Suprapubic skin (tissue), 4 donors: ENCODE measurements around the gene FAM136A. TPM values are rescaled to one million over a fixed set of nuclear protein-coding genes. Genes with fewer than 3 reads are reported as not detected.
"Not testable (repeated sequence)": the region's sequence is repeated elsewhere in the genome, so short reads cannot be mapped to it uniquely, and the experiment has no call there.

Experiments used
- DNase-seq, 2 donors: peaks; one replicate each; pipeline ENCODE4 v3.0.0-alpha.2; 2019; ENCODE audit warnings: low spot score in 2 of 2
- H3K27ac ChIP-seq: fragments of 200-600 bp; sonication (generic); one replicate; pipeline ENCODE4 v1.5.1; 2019
- H3K27me3 ChIP-seq: fragments of 200-600 bp; sonication (generic); one replicate; pipeline ENCODE4 v1.5.1; 2019
- H3K36me3 ChIP-seq: fragments of 200-600 bp; sonication (generic); one replicate; pipeline ENCODE4 v1.5.1; 2019
- H3K4me1 ChIP-seq: fragments of 200-600 bp; sonication (generic); one replicate; pipeline ENCODE4 v1.5.1; 2019
- H3K4me3 ChIP-seq: fragments of 200-600 bp; sonication (generic); one replicate; pipeline ENCODE4 v1.5.1; 2019; ENCODE audit warnings: mild to moderate bottlenecking
- H3K9me3 ChIP-seq: fragments of 200-600 bp; sonication (generic); one replicate; pipeline ENCODE4 v1.5.1; 2019
- CTCF ChIP-seq, 2 donors: fragments of 200-600 bp in 1 of 2; fragments of 450-650 bp in 1 of 2; sonication (generic) in 1 of 2; IDR thresholded peaks; one replicate each; pipeline ENCODE4 v1.5.1; 2016 to 2019; ENCODE audit warnings: antibody characterized with exemption in 2 of 2, mild to moderate bottlenecking in 1 of 2, moderate library complexity in 1 of 2
- EP300 ChIP-seq: sonication (generic); formaldehyde crosslinking; IDR thresholded peaks from one replicate; pipeline ENCODE4 v1.6.1; 2017; ENCODE audit warnings: antibody characterized with exemption
- POLR2A ChIP-seq, 2 donors: fragments of 450-650 bp; IDR thresholded peaks; one replicate each; pipeline ENCODE4 v1.6.1; 2017; ENCODE audit warnings: antibody characterized with exemption in 2 of 2, mild to moderate bottlenecking in 2 of 2, moderate library complexity in 2 of 2
- POLR2AphosphoS5 ChIP-seq, 3 donors: sonication (generic); formaldehyde crosslinking; IDR thresholded peaks; one replicate each; pipeline ENCODE4 v1.6.1; 2017; ENCODE audit warnings: antibody characterized with exemption in 3 of 3
- WGBS: methylation state at CpG from one replicate; pipeline ENCODE4 v1.1.5; 2018; 5-methylcytosine and 5-hydroxymethylcytosine counted together
- total RNA-seq, 4 donors: library from RNA; depleted of rRNA; stranded (reverse); fragments of >200 nt; gene quantifications; one replicate each; pipeline ENCODE4 v1.1.0, GENCODE V29; 2016

The FAM136A gene
- total RNA-seq, 4 donors from 2014 or later: 20.8 to 30.9 (median 26.4) TPM

- Histone ChIP-seq H3K4me1 (no peaks in the 10 kb centered on the region), H3K4me3 (no peak overlapping the region), H3K27me3 (no peaks in the 10 kb centered on the region), H3K36me3 (peaks cover 35% of the 10 kb centered on the region), H3K27ac (no peak overlapping the region), H3K9me3 (no peaks in the 10 kb centered on the region)
- TF ChIP-seq POLR2AphosphoS5 (IDR thresholded peaks at IDR 0.05) (no peak), EP300 (no peak), POLR2A (IDR thresholded peaks at IDR 0.05) (no peak), CTCF (IDR thresholded peaks at IDR 0.05) (no peak)
- DNase-seq: no peak
- WGBS: 44% methylated on average over 3 of the region's 3 CpGs
These were observed 31.5 kb downstream of the FAM136A start for GRCh38 chr2:70270323-70270722.

- not testable (repeated sequence) for H3K27me3 ChIP-seq, H3K4me1 ChIP-seq, H3K27ac ChIP-seq, H3K9me3 ChIP-seq, H3K4me3 ChIP-seq, DNase-seq
- H3K36me3 ChIP-seq: peaks cover 31% of the 10 kb centered on the region
- 89% methylated on average over 18 of the region's 18 CpGs for WGBS
These were observed 32.2 kb downstream of the FAM136A start for GRCh38 chr2:70269422-70270302.

GRCh38 chr2:70266925-70267324 lies 34.9 kb downstream of the FAM136A start:
- peaks cover 52% of the 10 kb centered on the region for H3K36me3 ChIP-seq
- H3K27me3 ChIP-seq, H3K27ac ChIP-seq, H3K4me1 ChIP-seq, H3K4me3 ChIP-seq, H3K9me3 ChIP-seq, DNase-seq: not testable (repeated sequence)
- 98% methylated on average over 22 of the region's 30 CpGs for WGBS

- H3K4me1 ChIP-seq: peaks cover 41% of the 10 kb centered on the region
- H3K27ac ChIP-seq: no peak overlapping the region
- DNase-seq: no peak
- H3K27me3 ChIP-seq: no peaks in the 10 kb centered on the region
- H3K4me3 ChIP-seq: no peak overlapping the region
- TF ChIP-seq POLR2AphosphoS5 (IDR thresholded peaks at IDR 0.05) (no peak), POLR2A (IDR thresholded peaks at IDR 0.05) (no peak), EP300 (no peak), CTCF (IDR thresholded peaks at IDR 0.05) (no peak)
- WGBS: 71% methylated on average over 1 of the region's 1 CpG
- H3K36me3 ChIP-seq: peaks cover 37% of the 10 kb centered on the region
- H3K9me3 ChIP-seq: no peaks in the 10 kb centered on the region
These were observed 40.4 kb downstream of the FAM136A start for GRCh38 chr2:70261501-70261900.

GRCh38 chr2:70258532-70258875 lies 43.4 kb downstream of the FAM136A start:
- peak; percentile 72 to 88 for DNase-seq
- Histone ChIP-seq H3K4me1 (peaks cover 41% of the 10 kb centered on the region), H3K36me3 (peaks cover 15% of the 10 kb centered on the region), H3K9me3 (no peaks in the 10 kb centered on the region), H3K27ac (peak overlapping the region; percentile 72), H3K4me3 (peak overlapping the region; percentile 55), H3K27me3 (no peaks in the 10 kb centered on the region)
- WGBS: 0% methylated on average over 3 of the region's 12 CpGs
- no peak for TF ChIP-seq EP300
- no peak for TF ChIP-seq POLR2A (IDR thresholded peaks at IDR 0.05)
- TF ChIP-seq POLR2AphosphoS5 (IDR thresholded peaks at IDR 0.05): no peak
- TF ChIP-seq CTCF (IDR thresholded peaks at IDR 0.05): no peak

GRCh38 chr2:70255637-70256314 lies 46.1 kb downstream of the FAM136A start:
- Histone ChIP-seq H3K27ac (no peak overlapping the region), H3K4me1 (peaks cover 28% of the 10 kb centered on the region), H3K36me3 (no peaks in the 10 kb centered on the region), H3K9me3 (no peaks in the 10 kb centered on the region), H3K27me3 (no peaks in the 10 kb centered on the region), H3K4me3 (no peak overlapping the region)
- TF ChIP-seq POLR2A (IDR thresholded peaks at IDR 0.05): no peak
- TF ChIP-seq CTCF (IDR thresholded peaks at IDR 0.05): no peak
- TF ChIP-seq POLR2AphosphoS5 (IDR thresholded peaks at IDR 0.05): no peak
- no peak for TF ChIP-seq EP300
- DNase-seq: no peak
- WGBS: 89% methylated on average over 8 of the region's 8 CpGs
